ENCODE measurements around the gene PPFIBP2.

Gene PPFIBP2

GRCh38 chr11:7592711-7593110, 78.9 kb downstream of the PPFIBP2 start:
- no peak for TF ChIP-seq CTCF (IDR thresholded peaks at IDR 0.05)

- no peak for TF ChIP-seq CTCF (IDR thresholded peaks at IDR 0.05)
These were observed 79.7 kb downstream of the PPFIBP2 start for GRCh38 chr11:7593481-7593880.

- TF ChIP-seq CTCF (IDR thresholded peaks at IDR 0.05), result no peak
These were observed 81.4 kb downstream of the PPFIBP2 start for GRCh38 chr11:7595016-7595866.

- no peak for TF ChIP-seq CTCF (IDR thresholded peaks at IDR 0.05)
These were observed 82.2 kb downstream of the PPFIBP2 start for GRCh38 chr11:7595951-7596350.

- TF ChIP-seq CTCF (IDR thresholded peaks at IDR 0.05), result no peak
These were observed 83.2 kb downstream of the PPFIBP2 start for GRCh38 chr11:7596975-7597391.

GRCh38 chr11:7597620-7598019, 83.8 kb downstream of the PPFIBP2 start:
- TF ChIP-seq CTCF (IDR thresholded peaks at IDR 0.05), result no peak

GRCh38 chr11:7599209-7599608, 85.4 kb downstream of the PPFIBP2 start:
- no peak for TF ChIP-seq CTCF (IDR thresholded peaks at IDR 0.05)

Data from LNCAP (cell line).